Upper lobe of right lung (tissue), 1 donor: Measurements from ENCODE around the gene MYL11. TPM values are rescaled to one million over a fixed set of nuclear protein-coding genes. Genes with fewer than 3 reads are reported as not detected.

Experiments used
- ATAC-seq: fragments of 200-7000 bp; cut with Tn5 transposase; one replicate; pipeline ENCODE4 v1.9.1; 2020; ENCODE audit warnings: mild to moderate bottlenecking, moderate library complexity
- DNase-seq: peaks from one replicate; pipeline ENCODE4 v3.0.0-alpha.2; 2020
- H3K27ac ChIP-seq: fragments of 200-600 bp; one replicate; pipeline ENCODE4 v1.8.0; 2022
- H3K27me3 ChIP-seq: fragments of 200-600 bp; one replicate; pipeline ENCODE4 v1.8.0; 2022; ENCODE audit warnings: mild to moderate bottlenecking
- H3K36me3 ChIP-seq: fragments of 200-600 bp; one replicate; pipeline ENCODE4 v1.8.0; 2022
- H3K4me1 ChIP-seq: fragments of 200-600 bp; one replicate; pipeline ENCODE4 v1.8.0; 2022
- H3K4me3 ChIP-seq: fragments of 200-600 bp; one replicate; pipeline ENCODE4 v1.8.0; 2022; ENCODE audit warnings: mild to moderate bottlenecking
- H3K9me3 ChIP-seq: fragments of 200-600 bp; one replicate; pipeline ENCODE4 v1.8.0; 2022
- CTCF ChIP-seq: fragments of 200-600 bp; IDR thresholded peaks from one replicate; pipeline ENCODE4 v1.8.0; 2022; ENCODE audit warnings: antibody characterized with exemption
- intact Hi-C: fragments of 100-400 bp; cut with DNase I; formaldehyde crosslinking; loops from one replicate; pipeline ENCODE4 v1.11.0; 2022
- total RNA-seq: library from RNA; stranded (reverse); fragmentation: NEBNext Ultra II Directional; extraction: Animal tissue kit (Norgen Biotek cat#: 25700); gene quantifications from one replicate; pipeline ENCODE4 v1.2.1, GENCODE V29; 2021
- donor health status: DM: no; HTN: yes; CAD: no; lungs with severe emphysema.

MYL11 gene
- total RNA-seq, 1 donor from 2014 or later, result not detected

DNA sequence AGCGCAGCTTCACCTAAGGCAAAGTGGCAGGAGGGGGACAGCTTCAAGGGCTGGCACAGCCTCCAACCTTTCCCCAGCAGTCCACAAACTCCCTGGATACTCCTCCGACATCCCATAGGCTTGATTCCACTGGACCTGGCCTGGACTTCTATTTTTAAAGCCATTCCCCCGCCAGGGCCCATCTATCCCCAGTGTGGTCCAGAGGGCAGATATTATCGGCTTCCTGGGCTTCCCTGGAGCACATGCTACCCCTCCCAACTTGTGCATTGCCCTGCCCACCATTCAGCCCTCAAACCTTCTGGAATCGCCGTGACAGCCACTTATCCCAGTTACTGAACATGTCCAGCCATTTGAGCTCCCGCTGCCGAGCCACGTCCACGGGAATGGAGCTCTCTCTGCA lies 9.4 kb upstream of the MYL11 start:
- Histone ChIP-seq H3K4me1 (peaks cover 23% of the 10 kb centered on the region), H3K27ac (no peak overlapping the region), H3K27me3 (no peaks in the 10 kb centered on the region), H3K9me3 (no peaks in the 10 kb centered on the region), H3K4me3 (no peak overlapping the region), H3K36me3 (peaks cover 47% of the 10 kb centered on the region)
- DNase-seq, result no peak
- TF ChIP-seq CTCF, result no peak
- intact Hi-C loops, result no loop called here
- no peak for ATAC-seq

GRCh38 chr16:30366511-30366910 lies 8.1 kb upstream of the MYL11 start:
- Histone ChIP-seq H3K27ac (no peak overlapping the region), H3K9me3 (no peaks in the 10 kb centered on the region), H3K27me3 (no peaks in the 10 kb centered on the region), H3K4me3 (no peak overlapping the region), H3K36me3 (peaks cover 37% of the 10 kb centered on the region), H3K4me1 (peaks cover 28% of the 10 kb centered on the region)
- no peak for TF ChIP-seq CTCF
- intact Hi-C loops, result no loop called here
- no peak for DNase-seq
- no peak for ATAC-seq

DNA sequence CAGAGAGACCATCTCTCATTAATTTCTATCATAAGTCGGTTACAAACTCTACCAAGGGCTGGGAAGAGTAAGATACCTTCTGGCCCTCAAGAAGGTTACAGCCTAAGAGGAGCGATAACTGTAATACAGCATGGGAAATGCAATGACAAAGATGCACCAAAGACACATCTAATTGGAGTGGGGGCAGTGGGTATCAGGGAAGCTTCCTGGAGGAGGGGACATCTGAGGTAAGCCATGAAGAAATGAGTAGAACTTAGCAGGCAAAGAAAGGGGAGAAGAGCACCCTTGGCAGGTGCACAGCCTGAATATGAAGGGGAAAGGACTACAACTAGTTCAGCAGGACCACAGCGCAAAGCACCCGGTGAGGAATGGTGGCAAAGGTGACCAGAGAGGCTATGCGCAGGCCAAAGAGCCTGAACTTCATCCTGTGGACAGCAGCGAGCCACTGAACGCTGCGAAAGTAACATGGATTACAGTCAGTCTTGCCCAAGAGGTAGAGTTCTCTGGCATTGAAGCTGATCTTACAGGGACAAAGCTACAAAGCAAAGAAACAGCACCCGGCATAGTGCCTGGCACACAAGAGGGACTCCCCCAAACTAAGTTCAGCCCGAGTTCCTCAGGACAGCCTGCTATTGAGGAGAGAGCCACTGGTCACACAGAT lies 7.1 kb upstream of the MYL11 start:
- ATAC-seq (no peak), DNase-seq (no peak)
- Histone ChIP-seq H3K36me3 (peaks cover 31% of the 10 kb centered on the region), H3K27me3 (no peaks in the 10 kb centered on the region), H3K27ac (no peak overlapping the region), H3K9me3 (no peaks in the 10 kb centered on the region), H3K4me3 (peak overlapping the region; percentile 67), H3K4me1 (peaks cover 29% of the 10 kb centered on the region)
- TF ChIP-seq CTCF, result no peak
- intact Hi-C loops, result no loop called here

DNA sequence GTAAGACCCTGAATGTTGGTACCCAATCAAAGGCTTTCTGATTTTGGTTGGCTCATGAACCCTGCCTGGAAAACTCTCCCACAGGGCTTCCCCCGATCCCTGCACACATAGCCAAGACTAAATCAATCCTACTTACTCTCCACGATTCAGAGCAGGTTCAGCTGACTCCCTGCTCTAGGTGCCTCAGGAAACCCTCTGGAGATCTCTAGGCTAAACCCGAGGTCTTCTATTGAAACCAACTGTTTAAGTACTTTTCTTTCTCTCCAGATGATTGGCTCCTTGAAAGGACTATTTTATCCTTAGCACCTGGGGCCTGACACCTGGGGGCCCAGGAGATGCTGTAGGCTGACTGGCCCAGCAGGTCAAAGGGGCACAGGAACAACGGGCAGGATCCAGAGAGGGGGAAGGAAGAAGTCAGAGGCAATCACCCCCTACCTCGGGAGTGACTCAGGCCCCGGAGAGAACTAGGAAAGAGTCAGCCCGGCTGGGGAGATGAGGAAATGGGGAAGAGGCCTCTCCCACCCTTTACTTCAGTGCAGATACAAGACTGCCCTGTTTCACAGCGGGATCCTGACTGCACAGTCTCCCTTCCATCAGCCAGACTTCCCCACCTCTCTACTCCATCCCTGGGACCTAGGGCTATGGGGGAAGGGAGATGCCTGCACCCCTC lies 6.3 kb upstream of the MYL11 start:
- peak overlapping the region; percentile 67 for H3K4me3 ChIP-seq
- no peaks in the 10 kb centered on the region for H3K27me3 ChIP-seq
- TF ChIP-seq CTCF, result no peak
- peak overlapping the region; percentile 71 for H3K27ac ChIP-seq
- intact Hi-C loops, result no loop called here
- peaks cover 29% of the 10 kb centered on the region for H3K4me1 ChIP-seq
- ATAC-seq, result peak; percentile 0
- no peaks in the 10 kb centered on the region for H3K9me3 ChIP-seq
- H3K36me3 ChIP-seq, result peaks cover 25% of the 10 kb centered on the region
- no peak for DNase-seq

DNA sequence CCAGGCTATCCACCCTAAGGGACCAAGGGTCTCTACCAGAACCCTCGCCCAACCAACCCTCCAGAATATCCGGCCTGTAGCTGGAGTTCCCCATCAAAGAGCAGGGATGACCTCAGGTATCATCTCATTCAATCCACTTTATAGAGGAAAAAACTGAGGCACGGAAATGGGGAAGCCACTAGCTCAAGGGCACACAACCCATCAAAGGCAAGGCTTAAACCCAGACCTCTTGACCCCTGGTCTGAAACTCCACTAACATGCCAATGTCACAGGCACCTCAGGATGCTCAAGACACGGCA lies 5.9 kb upstream of the MYL11 start:
- peak overlapping the region; percentile 71 for H3K27ac ChIP-seq
- intact Hi-C loops, result no loop called here
- no peaks in the 10 kb centered on the region for H3K27me3 ChIP-seq
- ATAC-seq (no peak), DNase-seq (no peak)
- H3K4me3 ChIP-seq, result peak overlapping the region; percentile 67
- no peak for TF ChIP-seq CTCF
- peaks cover 20% of the 10 kb centered on the region for H3K36me3 ChIP-seq
- H3K4me1 ChIP-seq, result peaks cover 29% of the 10 kb centered on the region
- no peaks in the 10 kb centered on the region for H3K9me3 ChIP-seq
